Hepatocyte (in vitro differentiated cells): ENCODE results near the gene TMEM179B. TPM values are rescaled to one million over a fixed set of nuclear protein-coding genes. Genes with fewer than 3 reads are reported as not detected.

Source experiments
- DNase-seq: peaks from one replicate; pipeline ENCODE4 v3.0.0-alpha.2; 2016; ENCODE audit warnings: low spot score
- H2AFZ ChIP-seq: fragments of 200-600 bp; sonication (generic); 2 replicates; pipeline ENCODE4 v1.6.0; 2016; ENCODE audit warnings: antibody characterized with exemption, mild to moderate bottlenecking
- H3K27ac ChIP-seq: fragments of 200-600 bp; sonication (generic); 2 replicates; pipeline ENCODE4 v1.5.1; 2016; ENCODE audit warnings: mild to moderate bottlenecking
- H3K27me3 ChIP-seq: fragments of 200-600 bp; sonication (generic); 2 replicates; pipeline ENCODE4 v1.6.1; 2016
- H3K36me3 ChIP-seq: fragments of 200-600 bp; sonication (generic); replicated peaks from 2 replicates; pipeline ENCODE4 v1.5.1; 2016; ENCODE audit warnings: low read depth; ENCODE audit not compliant: insufficient read depth
- H3K4me1 ChIP-seq: fragments of 200-600 bp; sonication (generic); 2 replicates; pipeline ENCODE4 v1.5.1; 2016; ENCODE audit warnings: mild to moderate bottlenecking, moderate library complexity; ENCODE audit not compliant: insufficient read depth
- H3K4me2 ChIP-seq: fragments of 200-600 bp; sonication (generic); 2 replicates; pipeline ENCODE4 v1.6.0; 2016
- H3K4me3 ChIP-seq: fragments of 200-600 bp; sonication (generic); 2 replicates; pipeline ENCODE4 v1.5.1; 2016; ENCODE audit warnings: mild to moderate bottlenecking
- H3K79me2 ChIP-seq: fragments of 200-600 bp; sonication (generic); 2 replicates; pipeline ENCODE4 v1.6.0; 2017; ENCODE audit warnings: mild to moderate bottlenecking
- H3K9me2 ChIP-seq: fragments of 200-600 bp; sonication (generic); replicated peaks from 2 replicates; pipeline ENCODE4 v1.6.0; 2017; ENCODE audit warnings: mild to moderate bottlenecking; ENCODE audit not compliant: insufficient read depth
- H3K9me3 ChIP-seq: fragments of 200-600 bp; sonication (generic); 2 replicates; pipeline ENCODE4 v1.5.1; 2016; ENCODE audit warnings: low read depth, mild to moderate bottlenecking
- H4K20me1 ChIP-seq: fragments of 200-600 bp; sonication (generic); 2 replicates; pipeline ENCODE4 v1.6.0; 2016; ENCODE audit warnings: mild to moderate bottlenecking; ENCODE audit not compliant: insufficient read depth, poor library complexity, severe bottlenecking
- CTCF ChIP-seq: fragments of 200-600 bp; sonication (generic); IDR thresholded peaks from 2 replicates; pipeline ENCODE4 v1.5.1; 2016; ENCODE audit warnings: antibody characterized with exemption, mild to moderate bottlenecking; ENCODE audit not compliant: poor library complexity
- EZH2 ChIP-seq: fragments of 200-600 bp; sonication (generic); IDR thresholded peaks from 2 replicates; pipeline ENCODE4 v1.6.1; 2016; ENCODE audit warnings: antibody characterized with exemption, mild to moderate bottlenecking, borderline replicate concordance
- EZH2phosphoT487 ChIP-seq: fragments of 200-600 bp; sonication (generic); IDR thresholded peaks from one replicate; pipeline ENCODE4 v1.6.1; 2018; ENCODE audit warnings: antibody characterized with exemption, mild to moderate bottlenecking, low read depth, moderate library complexity; ENCODE audit not compliant: unreplicated experiment, severe bottlenecking
- WGBS: methylation state at CpG from one replicate; pipeline ENCODE4 v1.1.6; 2016; ENCODE audit warnings: low lambda C conversion rate; ENCODE audit errors: missing lambda C conversion rate; 5-methylcytosine and 5-hydroxymethylcytosine counted together
- polyA plus RNA-seq: library from polyadenylated mRNA; unstranded; fragments of >200 nt; fragmentation: Nextera tagmentation; extraction: Ambion mirVana; gene quantifications from 2 replicates; pipeline ENCODE4 v1.2.1, GENCODE V29; 2016
- total RNA-seq: library from RNA; depleted of rRNA; stranded (reverse); fragments of >200 nt; gene quantifications from 2 replicates; pipeline ENCODE4 v1.2.3, GENCODE V29; 2014

The TMEM179B gene
- total and polyA plus RNA-seq, 2 experiments from 2014 or later: 78.0 to 172 TPM

GRCh38 chr11:62774407-62774806, 12.8 kb upstream of the TMEM179B start:
- 95% methylated on average over 6 of the region's 6 CpGs for WGBS
- Histone ChIP-seq H3K27me3 (no peaks in the 10 kb centered on the region), H3K36me3 (no peaks in the 10 kb centered on the region)

GRCh38 chr11:62775646-62776045, 11.6 kb upstream of the TMEM179B start:
- Histone ChIP-seq H3K36me3 (no peaks in the 10 kb centered on the region), H3K79me2 (peaks cover 24% of the 10 kb centered on the region), H3K4me2 (no peak overlapping the region), H3K4me3 (no peak overlapping the region), H3K27me3 (no peaks in the 10 kb centered on the region), H3K9me3 (no peaks in the 10 kb centered on the region), H3K4me1 (peaks cover 9% of the 10 kb centered on the region), H3K27ac (no peak overlapping the region), H4K20me1 (no peaks in the 10 kb centered on the region), H2AFZ (no peak overlapping the region), H3K9me2 (no peaks in the 10 kb centered on the region)
- DNase-seq: no peak
- no peak for TF ChIP-seq EZH2phosphoT487
- no peak for TF ChIP-seq CTCF
- TF ChIP-seq EZH2: no peak
- WGBS: 98% methylated on average over 17 of the region's 17 CpGs

More at GRCh38 chr11:62774407-62774806, 12.8 kb upstream of the TMEM179B start:
- H2AFZ ChIP-seq: no peak overlapping the region
- H3K9me3 ChIP-seq: no peaks in the 10 kb centered on the region
- no peak overlapping the region for H3K27ac ChIP-seq
- no peaks in the 10 kb centered on the region for H3K9me2 ChIP-seq
- peaks cover 17% of the 10 kb centered on the region for H3K4me1 ChIP-seq
- H4K20me1 ChIP-seq: no peaks in the 10 kb centered on the region
- no peak overlapping the region for H3K4me3 ChIP-seq
- TF ChIP-seq EZH2phosphoT487 (no peak), EZH2 (no peak), CTCF (no peak)
- peaks cover 24% of the 10 kb centered on the region for H3K79me2 ChIP-seq
- no peak for DNase-seq
- no peak overlapping the region for H3K4me2 ChIP-seq

- no peaks in the 10 kb centered on the region for H3K9me3 ChIP-seq
- no peak for DNase-seq
- no peak overlapping the region for H3K4me2 ChIP-seq
- H2AFZ ChIP-seq: no peak overlapping the region
- 97% methylated on average over 2 of the region's 2 CpGs for WGBS
- H3K27me3 ChIP-seq: no peaks in the 10 kb centered on the region
- H3K9me2 ChIP-seq: no peaks in the 10 kb centered on the region
- H3K4me3 ChIP-seq: no peak overlapping the region
- TF ChIP-seq CTCF: no peak
- no peak for TF ChIP-seq EZH2
- TF ChIP-seq EZH2phosphoT487: no peak
- H3K27ac ChIP-seq: no peak overlapping the region
- no peaks in the 10 kb centered on the region for H3K36me3 ChIP-seq
- peaks cover 1% of the 10 kb centered on the region for H3K4me1 ChIP-seq
- peaks cover 15% of the 10 kb centered on the region for H3K79me2 ChIP-seq
- H4K20me1 ChIP-seq: no peaks in the 10 kb centered on the region
Observed at GRCh38 chr11:62777389-62777788, 9.8 kb upstream of the TMEM179B start.

- Histone ChIP-seq H3K9me3 (no peaks in the 10 kb centered on the region), H3K79me2 (peaks cover 5% of the 10 kb centered on the region), H3K4me1 (no peaks in the 10 kb centered on the region), H3K9me2 (no peaks in the 10 kb centered on the region), H4K20me1 (no peaks in the 10 kb centered on the region), H3K27ac (no peak overlapping the region), H3K36me3 (no peaks in the 10 kb centered on the region), H3K27me3 (no peaks in the 10 kb centered on the region), H3K4me2 (no peak overlapping the region), H2AFZ (no peak overlapping the region), H3K4me3 (no peak overlapping the region)
- DNase-seq: no peak
- 100% methylated on average over 3 of the region's 3 CpGs for WGBS
- TF ChIP-seq CTCF: no peak
- TF ChIP-seq EZH2phosphoT487: no peak
- no peak for TF ChIP-seq EZH2
Observed at GRCh38 chr11:62778441-62778840, 8.8 kb upstream of the TMEM179B start.
